ENCODE data around the gene PPFIA2. TPM values are rescaled to one million over a fixed set of nuclear protein-coding genes. Genes with fewer than 3 reads are reported as not detected.
"Not testable (repeated sequence)": the region's sequence is repeated elsewhere in the genome, so short reads cannot be mapped to it uniquely, and the experiment has no call there.

Gene PPFIA2
- total RNA-seq, 4 donors from 2014 or later = 0.11 to 0.89 (median 0.32) TPM; not detected in 1

DNA sequence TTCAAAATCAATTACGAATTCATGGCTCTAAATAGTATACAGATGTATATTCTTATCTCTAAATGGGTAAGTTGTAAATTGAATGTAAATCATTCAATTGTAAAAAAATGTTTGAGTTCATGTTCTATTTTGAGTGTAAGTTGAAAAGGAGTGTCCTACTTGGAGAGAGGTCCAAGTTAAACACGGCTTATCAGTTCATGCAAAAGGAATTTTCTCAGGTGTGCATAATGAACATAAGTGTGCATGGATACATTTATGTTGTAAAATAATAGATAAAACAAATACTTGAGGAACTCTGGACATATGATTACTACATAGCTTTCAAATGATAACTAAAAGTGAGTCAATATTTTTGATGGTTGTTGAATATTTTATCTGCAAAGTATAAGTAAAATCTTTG is 79.5 kb downstream of the PPFIA2 start:
- no peaks in the 10 kb centered on the region for H3K4me1 ChIP-seq
- no peaks in the 10 kb centered on the region for H3K36me3 ChIP-seq
- WGBS = 45% methylated on average over 2 of the region's 2 CpGs
- no peak for DNase-seq (ENCODE audit: low spot score in 2 of 2)
- TF ChIP-seq, protein P1, sequence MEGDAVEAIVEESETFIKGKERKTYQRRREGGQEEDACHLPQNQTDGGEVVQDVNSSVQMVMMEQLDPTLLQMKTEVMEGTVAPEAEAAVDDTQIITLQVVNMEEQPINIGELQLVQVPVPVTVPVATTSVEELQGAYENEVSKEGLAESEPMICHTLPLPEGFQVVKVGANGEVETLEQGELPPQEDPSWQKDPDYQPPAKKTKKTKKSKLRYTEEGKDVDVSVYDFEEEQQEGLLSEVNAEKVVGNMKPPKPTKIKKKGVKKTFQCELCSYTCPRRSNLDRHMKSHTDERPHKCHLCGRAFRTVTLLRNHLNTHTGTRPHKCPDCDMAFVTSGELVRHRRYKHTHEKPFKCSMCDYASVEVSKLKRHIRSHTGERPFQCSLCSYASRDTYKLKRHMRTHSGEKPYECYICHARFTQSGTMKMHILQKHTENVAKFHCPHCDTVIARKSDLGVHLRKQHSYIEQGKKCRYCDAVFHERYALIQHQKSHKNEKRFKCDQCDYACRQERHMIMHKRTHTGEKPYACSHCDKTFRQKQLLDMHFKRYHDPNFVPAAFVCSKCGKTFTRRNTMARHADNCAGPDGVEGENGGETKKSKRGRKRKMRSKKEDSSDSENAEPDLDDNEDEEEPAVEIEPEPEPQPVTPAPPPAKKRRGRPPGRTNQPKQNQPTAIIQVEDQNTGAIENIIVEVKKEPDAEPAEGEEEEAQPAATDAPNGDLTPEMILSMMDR (IDR thresholded peaks at IDR 0.05) = no peak
- TF ChIP-seq POLR2AphosphoS5 (IDR thresholded peaks at IDR 0.05) (no peak), EP300 (IDR thresholded peaks at IDR 0.05) (no peak), POLR2A (IDR thresholded peaks at IDR 0.05) (no peak)
- H3K27me3 ChIP-seq = no peaks in the 10 kb centered on the region
- H3K4me3 ChIP-seq = no peak overlapping the region
- no peak overlapping the region for H3K27ac ChIP-seq
- no peaks in the 10 kb centered on the region for H3K9me3 ChIP-seq

- no peak for DNase-seq (ENCODE audit: low spot score in 2 of 2)
- H3K36me3 ChIP-seq = no peaks in the 10 kb centered on the region
- H3K27me3 ChIP-seq = no peaks in the 10 kb centered on the region
- no peak overlapping the region for H3K27ac ChIP-seq
- H3K4me1 ChIP-seq = no peaks in the 10 kb centered on the region
- no peaks in the 10 kb centered on the region for H3K9me3 ChIP-seq
- no peak overlapping the region for H3K4me3 ChIP-seq
- no peak for TF ChIP-seq POLR2AphosphoS5 (IDR thresholded peaks at IDR 0.05)
- no peak for TF ChIP-seq EP300 (IDR thresholded peaks at IDR 0.05)
- TF ChIP-seq, protein P1 (IDR thresholded peaks at IDR 0.05) = no peak
- no peak for TF ChIP-seq POLR2A (IDR thresholded peaks at IDR 0.05)
These were observed 88.4 kb downstream of the PPFIA2 start for GRCh38 chr12:81670759-81671158.

DNA sequence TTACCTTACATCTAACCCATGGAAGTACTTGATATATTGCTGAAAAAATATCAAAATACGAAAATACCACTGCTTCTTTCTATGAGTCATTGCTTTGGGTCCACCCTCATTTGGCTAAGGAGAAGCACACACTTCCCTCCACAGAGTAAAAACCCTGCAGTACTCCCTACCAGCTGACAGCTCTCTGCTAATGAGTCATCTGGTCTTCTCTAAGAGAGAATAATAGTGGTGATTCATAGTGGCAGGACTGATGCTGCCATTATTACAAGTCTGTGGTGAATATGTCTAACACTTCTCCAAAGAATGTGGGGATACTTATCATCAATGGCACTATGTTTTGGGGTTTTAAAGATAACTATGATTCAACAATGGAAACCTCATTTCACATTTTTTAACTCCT is 90.7 kb downstream of the PPFIA2 start:
- H3K27ac ChIP-seq = no peak overlapping the region
- H3K4me1 ChIP-seq = no peaks in the 10 kb centered on the region
- DNase-seq (ENCODE audit: low spot score in 2 of 2) = no peak
- no peaks in the 10 kb centered on the region for H3K9me3 ChIP-seq
- WGBS = 28% methylated on average over 1 of the region's 1 CpG
- no peak overlapping the region for H3K4me3 ChIP-seq
- TF ChIP-seq, protein P1 (IDR thresholded peaks at IDR 0.05) = no peak
- TF ChIP-seq POLR2A (IDR thresholded peaks at IDR 0.05) (no peak), POLR2AphosphoS5 (IDR thresholded peaks at IDR 0.05) (no peak), EP300 (IDR thresholded peaks at IDR 0.05) (no peak)
- no peaks in the 10 kb centered on the region for H3K36me3 ChIP-seq
- H3K27me3 ChIP-seq = no peaks in the 10 kb centered on the region

- not testable (repeated sequence) for H3K27me3 ChIP-seq, H3K36me3 ChIP-seq, H3K4me3 ChIP-seq, H3K27ac ChIP-seq, H3K9me3 ChIP-seq, H3K4me1 ChIP-seq
- WGBS = 100% methylated on average over 6 of the region's 6 CpGs
- DNase-seq (ENCODE audit: low spot score in 2 of 2) = peak in 1 of 2 donors; percentile 53
These were observed 99.8 kb downstream of the PPFIA2 start for GRCh38 chr12:81659310-81659709.

- Histone ChIP-seq H3K9me3 (no peaks in the 10 kb centered on the region), H3K4me3 (no peak overlapping the region), H3K36me3 (no peaks in the 10 kb centered on the region), H3K27ac (no peak overlapping the region), H3K4me1 (no peaks in the 10 kb centered on the region), H3K27me3 (no peaks in the 10 kb centered on the region)
- DNase-seq (ENCODE audit: low spot score in 2 of 2) = no peak
- WGBS = 7% methylated on average over 1 of the region's 1 CpG
- TF ChIP-seq POLR2A (IDR thresholded peaks at IDR 0.05) = no peak
- TF ChIP-seq, protein P1 (IDR thresholded peaks at IDR 0.05) = peak; percentile 12 to 44
These were observed 114.6 kb downstream of the PPFIA2 start for GRCh38 chr12:81644503-81644902.

GRCh38 chr12:81639196-81639595 is 120.0 kb downstream of the PPFIA2 start:
- no peaks in the 10 kb centered on the region for H3K27me3 ChIP-seq
- WGBS = 49% methylated on average over 1 of the region's 1 CpG
- no peaks in the 10 kb centered on the region for H3K4me1 ChIP-seq
- no peak overlapping the region for H3K4me3 ChIP-seq
- no peak overlapping the region for H3K27ac ChIP-seq
- H3K36me3 ChIP-seq = no peaks in the 10 kb centered on the region
- no peak for TF ChIP-seq POLR2AphosphoS5 (IDR thresholded peaks at IDR 0.05)
- no peak for TF ChIP-seq POLR2A (IDR thresholded peaks at IDR 0.05)
- TF ChIP-seq EP300 (IDR thresholded peaks at IDR 0.05) = no peak
- TF ChIP-seq, protein P1 (IDR thresholded peaks at IDR 0.05) = no peak
- DNase-seq (ENCODE audit: low spot score in 2 of 2) = no peak
- no peaks in the 10 kb centered on the region for H3K9me3 ChIP-seq

Measured in suprapubic skin (tissue), 4 donors.